Stimulated activated CD4-positive, alpha-beta T cell treated with anti-CD3 and anti-CD28 coated beads, Interleukin-1b, Interleukin-23, amount 100 ng/mL, for 1 hour (primary cell): ENCODE data around the gene NDUFV3.
A peak's percentile ranks its signal among the peaks of the same experiment; 100 is the strongest.
"Not testable (repeated sequence)": the region's sequence is repeated elsewhere in the genome, so short reads cannot be mapped to it uniquely, and the experiment has no call there.

Experiments
- DNase-seq, 2 donors: peaks; one replicate each; pipeline ENCODE4 v3.0.0-alpha.2; 2020; ENCODE audit warnings: low read depth in 2 of 2

The NDUFV3 gene

GRCh38 chr21:42892931-42893755 is at the start of gene NDUFV3:
TSS of gene NDUFV3 (plus strand) at chr21:42893309. CDS start at chr21:42893334, 25 bp downstream.
- peak; percentile 100 for DNase-seq

- no peak for DNase-seq
Observed at GRCh38 chr21:42844411-42845113, 48.5 kb upstream of the NDUFV3 start.

- DNase-seq, result no peak
Observed at GRCh38 chr21:42845296-42845965, 47.7 kb upstream of the NDUFV3 start.

- no peak for DNase-seq
Observed at GRCh38 chr21:42846221-42846620, 46.9 kb upstream of the NDUFV3 start.

- no peak for DNase-seq
Observed at GRCh38 chr21:42847051-42847707, 45.9 kb upstream of the NDUFV3 start.

GRCh38 chr21:42847726-42848125 is 45.4 kb upstream of the NDUFV3 start:
- no peak for DNase-seq

- DNase-seq, result not testable (repeated sequence)
Observed at GRCh38 chr21:42848144-42848931, 44.8 kb upstream of the NDUFV3 start.

GRCh38 chr21:42848932-42849758 is 44.0 kb upstream of the NDUFV3 start:
- no peak for DNase-seq

- DNase-seq, result no peak
Observed at GRCh38 chr21:42849759-42850412, 43.2 kb upstream of the NDUFV3 start.

- DNase-seq, result no peak
Observed at GRCh38 chr21:42850463-42850862, 42.6 kb upstream of the NDUFV3 start.

GRCh38 chr21:42850866-42851391 is 42.2 kb upstream of the NDUFV3 start:
- DNase-seq, result no peak

GRCh38 chr21:42851812-42852665 is 41.1 kb upstream of the NDUFV3 start:
- DNase-seq, result no peak

GRCh38 chr21:42852925-42853570 is 40.1 kb upstream of the NDUFV3 start:
- DNase-seq, result no peak

- no peak for DNase-seq
Observed at GRCh38 chr21:42853621-42854020, 39.5 kb upstream of the NDUFV3 start.

GRCh38 chr21:42854246-42855010 is 38.7 kb upstream of the NDUFV3 start:
- no peak for DNase-seq

- DNase-seq, result no peak
Observed at GRCh38 chr21:42855171-42855936, 37.8 kb upstream of the NDUFV3 start.
